NT2/D1 (cell line): Measurements from ENCODE around the gene INSR.
"Not testable (repeated sequence)": the region's sequence is repeated elsewhere in the genome, so short reads cannot be mapped to it uniquely, and the experiment has no call there.

Experiments
- DNase-seq: peaks from one replicate; pipeline ENCODE4 v3.0.0-alpha.2; 2011; ENCODE audit warnings: low read depth, low spot score
- H3K27me3 ChIP-seq: 2 replicates; pipeline ENCODE4 v1.6.0; 2011; ENCODE audit warnings: mild to moderate bottlenecking; ENCODE audit not compliant: insufficient read length, insufficient read depth
- H3K36me3 ChIP-seq: 2 replicates; pipeline ENCODE4 v1.6.1; 2011; ENCODE audit warnings: mild to moderate bottlenecking, low read length, mixed read lengths; ENCODE audit not compliant: insufficient read depth, insufficient read length
- H3K4me1 ChIP-seq: 2 replicates; pipeline ENCODE4 v1.5.1; 2011; ENCODE audit not compliant: insufficient read depth, insufficient read length
- H3K4me3 ChIP-seq: 2 replicates; pipeline ENCODE4 v1.5.1; 2011; ENCODE audit warnings: low read depth; ENCODE audit not compliant: insufficient read length
- H3K9ac ChIP-seq: 2 replicates; pipeline ENCODE4 v1.6.0; 2011; ENCODE audit warnings: low read depth; ENCODE audit not compliant: insufficient read length
- H3K9me3 ChIP-seq: 2 replicates; pipeline ENCODE4 v1.5.1; 2011; ENCODE audit warnings: mild to moderate bottlenecking, low read length; ENCODE audit not compliant: insufficient read depth
- SUZ12 ChIP-seq: IDR thresholded peaks from 2 replicates; pipeline ENCODE4 v1.6.1; 2011; ENCODE audit not compliant: insufficient read length, insufficient read depth; ENCODE audit errors: extremely low read depth
- YY1 ChIP-seq: IDR thresholded peaks from 2 replicates; pipeline ENCODE4 v1.6.1; 2011; ENCODE audit not compliant: insufficient read length, insufficient read depth
- ZNF274 ChIP-seq: IDR thresholded peaks from 2 replicates; pipeline ENCODE4 v1.6.1; 2011; ENCODE audit warnings: mild to moderate bottlenecking, low read depth, low read length

INSR gene

DNA sequence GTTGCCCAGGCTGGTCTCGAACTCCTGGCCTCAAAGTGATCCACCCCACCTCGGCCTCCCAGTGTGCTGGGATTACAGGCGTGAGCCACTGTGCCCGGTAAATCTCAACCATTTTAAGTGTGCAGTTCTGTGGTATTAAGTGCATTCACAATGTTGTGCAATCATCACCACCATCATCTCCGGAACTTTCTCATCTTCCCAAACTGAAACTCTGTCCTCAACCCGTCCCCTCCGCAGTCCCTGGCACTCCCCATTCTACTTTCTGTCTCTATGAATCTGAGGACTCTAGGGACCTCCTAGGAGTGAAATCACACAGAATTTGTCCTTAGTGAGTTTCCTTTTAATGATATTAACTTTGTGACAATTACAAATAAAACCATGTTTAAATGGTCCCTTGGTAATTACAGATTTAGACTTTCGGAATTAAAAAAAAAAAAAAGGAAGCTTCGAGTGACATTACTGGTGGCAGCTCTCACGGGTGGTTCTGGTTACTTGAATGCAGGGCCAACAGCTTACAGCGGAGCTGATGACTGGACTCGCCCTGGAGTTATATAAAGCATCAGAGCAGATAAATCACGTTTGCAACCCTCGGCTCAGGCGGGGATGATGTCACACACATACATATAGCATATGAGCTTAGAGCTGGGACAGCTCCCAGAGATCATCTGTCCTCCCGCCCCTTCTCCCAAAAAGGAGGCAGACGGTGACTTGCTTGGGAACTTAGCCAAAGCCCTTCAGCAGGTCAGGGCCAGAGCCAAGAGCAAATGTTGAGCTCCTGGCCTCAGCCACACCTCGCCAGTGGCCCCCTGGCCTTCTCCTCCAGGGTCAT, 134.9 kb downstream of the INSR start:
- no peak overlapping the region for H3K9ac ChIP-seq
- no peaks in the 10 kb centered on the region for H3K4me1 ChIP-seq
- peaks cover 12% of the 10 kb centered on the region for H3K36me3 ChIP-seq
- no peak overlapping the region for H3K4me3 ChIP-seq
- TF ChIP-seq SUZ12 (no peak), YY1 (no peak), ZNF274 (no peak)
- H3K9me3 ChIP-seq: no peaks in the 10 kb centered on the region
- H3K27me3 ChIP-seq: no peaks in the 10 kb centered on the region
- no peak for DNase-seq

DNA sequence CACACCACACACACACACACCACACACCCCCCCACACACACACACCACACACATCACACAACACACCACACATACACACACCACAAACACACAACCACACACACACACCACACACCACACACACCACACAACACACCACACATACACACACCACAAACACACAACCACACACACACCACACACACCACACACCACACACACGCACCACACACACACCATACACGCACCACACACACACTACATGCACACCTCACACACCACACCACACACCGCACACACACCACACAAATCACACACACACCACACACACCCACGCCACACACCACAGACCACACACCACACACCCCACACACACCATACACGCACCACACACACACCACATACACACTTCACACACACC, 141.2 kb downstream of the INSR start:
- H3K9ac ChIP-seq: no peak overlapping the region
- H3K4me3 ChIP-seq: no peak overlapping the region
- H3K36me3 ChIP-seq: peaks cover 5% of the 10 kb centered on the region
- no peaks in the 10 kb centered on the region for H3K27me3 ChIP-seq
- DNase-seq: no peak
- no peaks in the 10 kb centered on the region for H3K9me3 ChIP-seq
- no peak for TF ChIP-seq ZNF274
- no peak for TF ChIP-seq YY1
- TF ChIP-seq SUZ12: no peak
- H3K4me1 ChIP-seq: no peaks in the 10 kb centered on the region

DNA sequence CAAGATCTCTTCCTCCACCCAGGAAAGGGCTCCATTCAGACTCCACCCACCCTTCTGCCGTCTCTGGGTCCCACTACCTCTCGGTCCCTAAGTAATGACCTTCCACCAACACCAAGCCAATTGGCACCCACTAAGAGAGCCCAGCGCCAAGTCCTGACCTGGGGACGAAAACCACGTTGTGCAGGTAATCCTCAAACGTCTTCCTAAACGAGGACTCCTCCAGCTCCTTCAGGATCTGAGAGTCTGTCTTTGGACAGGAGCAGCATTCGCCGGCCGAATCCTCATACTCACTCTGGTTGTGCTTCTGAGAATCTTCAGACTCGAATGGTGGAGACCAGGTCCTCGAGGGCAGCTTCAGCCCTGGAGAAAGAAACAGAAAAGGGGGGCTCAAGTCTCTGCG, 141.6 kb downstream of the INSR start:
- no peak for DNase-seq
- Histone ChIP-seq H3K27me3 (no peaks in the 10 kb centered on the region), H3K4me3 (no peak overlapping the region), H3K9ac (no peak overlapping the region), H3K36me3 (peaks cover 5% of the 10 kb centered on the region), H3K9me3 (no peaks in the 10 kb centered on the region), H3K4me1 (no peaks in the 10 kb centered on the region)
- no peak for TF ChIP-seq ZNF274
- no peak for TF ChIP-seq SUZ12
- TF ChIP-seq YY1: no peak

DNA sequence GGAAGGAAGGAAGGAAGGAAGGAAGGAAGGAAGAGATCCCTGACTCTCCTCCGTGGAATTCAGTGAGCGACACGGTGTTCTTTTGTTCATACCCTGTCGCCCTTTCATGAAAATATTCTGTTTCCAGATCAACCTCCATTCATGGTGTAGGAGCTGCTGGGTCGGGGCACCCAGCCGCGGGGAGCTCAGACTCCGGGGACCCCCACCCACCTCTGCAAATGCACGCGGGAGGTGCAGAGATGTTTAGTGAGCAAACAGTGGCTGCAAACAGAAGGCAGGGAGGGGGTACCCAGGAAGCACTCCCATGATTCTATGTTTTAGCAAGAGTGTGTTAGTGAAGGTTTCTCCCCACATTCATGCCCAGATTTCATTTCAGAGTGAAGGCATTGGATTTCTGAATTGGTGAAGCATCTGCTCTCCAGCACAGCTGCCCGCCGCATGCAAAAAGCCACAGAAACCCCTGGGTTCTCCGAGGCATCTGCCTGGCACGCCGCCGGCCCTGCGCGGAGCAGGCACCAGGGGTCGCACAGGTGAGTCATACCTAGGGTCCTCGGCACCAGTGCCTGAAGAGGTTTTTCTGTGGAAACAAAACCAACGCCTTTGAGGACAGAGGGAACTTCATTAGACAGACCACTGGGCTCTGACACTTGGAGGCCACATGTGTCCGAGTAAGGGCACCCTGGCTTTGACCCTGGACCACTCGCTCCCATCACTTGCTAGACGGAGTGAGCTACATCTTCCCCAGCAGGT, 144.1 kb downstream of the INSR start:
- TF ChIP-seq ZNF274 (no peak), SUZ12 (no peak), YY1 (no peak)

DNA sequence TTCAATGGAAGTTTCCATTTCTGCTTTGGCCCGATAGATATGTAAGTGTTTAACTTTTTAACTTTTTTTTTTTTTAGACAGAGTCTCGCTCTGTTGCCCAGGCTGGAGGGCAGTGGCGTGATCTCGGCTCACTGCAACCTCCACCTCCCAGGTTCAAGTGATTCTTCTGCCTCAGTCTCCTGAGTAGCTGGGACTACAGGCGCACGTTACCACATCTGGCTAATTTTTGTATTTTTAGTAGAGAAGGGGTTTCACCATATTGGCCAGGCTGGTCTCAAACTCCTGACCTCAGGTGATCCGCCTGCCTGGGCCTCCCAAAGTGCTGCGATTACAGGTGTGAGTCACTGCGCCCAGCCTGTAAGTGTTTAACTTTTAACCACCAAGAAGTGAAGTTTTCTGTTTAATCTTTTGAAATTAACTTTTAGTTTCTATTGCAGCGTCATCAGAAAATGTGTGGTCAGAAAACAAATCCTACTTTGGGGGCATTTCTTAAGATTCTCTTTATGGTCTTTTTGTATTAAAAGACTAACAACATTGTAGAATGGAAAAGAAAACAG, 147.0 kb downstream of the INSR start:
- not testable (repeated sequence) for H3K9ac ChIP-seq, H3K4me1 ChIP-seq, H3K4me3 ChIP-seq, H3K36me3 ChIP-seq, H3K27me3 ChIP-seq, DNase-seq
- peaks cover 19% of the 10 kb centered on the region for H3K9me3 ChIP-seq

More for the DNA sequence above, 144.1 kb downstream of the INSR start:
- Histone ChIP-seq H3K36me3 (peaks cover 5% of the 10 kb centered on the region), H3K4me3 (no peak overlapping the region), H3K9me3 (peaks cover 19% of the 10 kb centered on the region), H3K9ac (no peak overlapping the region), H3K27me3 (no peaks in the 10 kb centered on the region), H3K4me1 (no peaks in the 10 kb centered on the region)
- no peak for DNase-seq

DNA sequence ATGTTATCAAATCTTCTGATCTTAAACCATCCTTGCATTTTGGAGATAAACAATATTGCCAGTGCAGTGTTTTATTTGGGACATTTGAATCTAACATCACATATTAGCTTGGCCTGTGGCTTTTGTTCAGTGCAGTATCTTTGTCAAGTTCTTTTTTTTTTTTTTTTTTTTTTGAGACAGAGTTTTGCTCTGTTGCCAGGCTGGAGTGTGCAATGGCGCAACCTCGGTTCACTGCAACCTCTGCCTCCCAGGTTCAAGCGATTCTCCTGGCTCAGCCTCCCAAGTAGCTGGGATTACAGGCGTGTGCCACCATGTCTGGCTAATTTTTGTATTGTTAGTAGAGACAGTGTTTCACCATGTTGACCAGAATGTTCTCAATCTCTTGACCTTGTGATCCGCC, 148.1 kb downstream of the INSR start:
- H3K9me3 ChIP-seq: peaks cover 23% of the 10 kb centered on the region
- H3K36me3 ChIP-seq: peaks cover 16% of the 10 kb centered on the region

DNA sequence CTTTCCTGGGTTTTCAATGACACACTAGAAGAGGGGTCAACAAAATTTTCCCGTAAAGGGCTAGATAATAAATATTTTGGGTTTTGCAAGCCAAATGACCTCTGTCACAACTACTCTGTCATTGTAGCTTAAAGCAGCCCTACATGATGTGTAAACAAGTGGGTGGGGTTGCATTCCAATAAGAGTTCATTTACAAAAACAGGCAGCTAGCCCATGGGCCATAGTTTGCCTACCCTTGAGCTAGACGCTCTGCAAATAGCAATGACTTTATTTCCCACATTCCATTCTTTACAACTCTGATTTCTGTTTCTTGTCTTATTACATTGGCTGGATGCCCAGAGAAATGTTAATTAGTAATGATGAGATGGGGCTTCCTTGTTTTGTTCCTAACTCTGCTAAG, 148.7 kb downstream of the INSR start:
- no peak for TF ChIP-seq SUZ12
- no peaks in the 10 kb centered on the region for H3K27me3 ChIP-seq
- no peak overlapping the region for H3K9ac ChIP-seq

More for the DNA sequence above, 148.1 kb downstream of the INSR start:
- H3K4me1 ChIP-seq, H3K9ac ChIP-seq, H3K4me3 ChIP-seq, H3K27me3 ChIP-seq, DNase-seq: not testable (repeated sequence)

More for the DNA sequence above, 148.7 kb downstream of the INSR start:
- Histone ChIP-seq H3K4me1 (no peaks in the 10 kb centered on the region), H3K9me3 (peaks cover 23% of the 10 kb centered on the region), H3K4me3 (no peak overlapping the region), H3K36me3 (peaks cover 16% of the 10 kb centered on the region)
- no peak for DNase-seq
